Measurements from ENCODE around the gene XPR1.

DNA sequence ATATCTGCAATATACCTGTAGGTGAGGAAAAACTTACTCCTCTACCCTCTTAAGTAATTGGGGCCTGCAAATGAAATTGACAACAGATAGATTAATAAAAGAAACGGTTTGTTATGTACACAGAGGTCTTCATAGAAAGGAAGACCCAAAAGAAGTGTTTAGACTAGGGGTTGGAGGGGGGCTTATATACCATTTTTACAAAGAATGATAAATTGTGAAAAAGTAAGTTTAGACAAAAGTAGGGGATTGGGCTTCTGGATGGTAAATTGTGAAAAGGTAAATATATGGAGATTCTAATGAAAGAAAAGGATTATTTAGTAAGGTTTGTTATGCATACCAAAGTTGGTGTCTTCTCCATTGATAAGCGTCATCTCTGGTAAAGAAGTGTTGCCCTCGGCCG is 207.7 kb downstream of the XPR1 start:
- TF ChIP-seq EGR1 (IDR thresholded peaks at IDR 0.05) (no peak), TAF1 (IDR thresholded peaks at IDR 0.05; ENCODE audit: low read depth) (no peak), FOXM1 (IDR thresholded peaks at IDR 0.05; ENCODE audit: borderline replicate concordance, low read depth) (no peak), TCF12 (IDR thresholded peaks at IDR 0.05; ENCODE audit: low read depth) (no peak), RAD21 (IDR thresholded peaks at IDR 0.05; ENCODE audit: low read depth) (no peak)
- TF ChIP-seq, protein P1, sequence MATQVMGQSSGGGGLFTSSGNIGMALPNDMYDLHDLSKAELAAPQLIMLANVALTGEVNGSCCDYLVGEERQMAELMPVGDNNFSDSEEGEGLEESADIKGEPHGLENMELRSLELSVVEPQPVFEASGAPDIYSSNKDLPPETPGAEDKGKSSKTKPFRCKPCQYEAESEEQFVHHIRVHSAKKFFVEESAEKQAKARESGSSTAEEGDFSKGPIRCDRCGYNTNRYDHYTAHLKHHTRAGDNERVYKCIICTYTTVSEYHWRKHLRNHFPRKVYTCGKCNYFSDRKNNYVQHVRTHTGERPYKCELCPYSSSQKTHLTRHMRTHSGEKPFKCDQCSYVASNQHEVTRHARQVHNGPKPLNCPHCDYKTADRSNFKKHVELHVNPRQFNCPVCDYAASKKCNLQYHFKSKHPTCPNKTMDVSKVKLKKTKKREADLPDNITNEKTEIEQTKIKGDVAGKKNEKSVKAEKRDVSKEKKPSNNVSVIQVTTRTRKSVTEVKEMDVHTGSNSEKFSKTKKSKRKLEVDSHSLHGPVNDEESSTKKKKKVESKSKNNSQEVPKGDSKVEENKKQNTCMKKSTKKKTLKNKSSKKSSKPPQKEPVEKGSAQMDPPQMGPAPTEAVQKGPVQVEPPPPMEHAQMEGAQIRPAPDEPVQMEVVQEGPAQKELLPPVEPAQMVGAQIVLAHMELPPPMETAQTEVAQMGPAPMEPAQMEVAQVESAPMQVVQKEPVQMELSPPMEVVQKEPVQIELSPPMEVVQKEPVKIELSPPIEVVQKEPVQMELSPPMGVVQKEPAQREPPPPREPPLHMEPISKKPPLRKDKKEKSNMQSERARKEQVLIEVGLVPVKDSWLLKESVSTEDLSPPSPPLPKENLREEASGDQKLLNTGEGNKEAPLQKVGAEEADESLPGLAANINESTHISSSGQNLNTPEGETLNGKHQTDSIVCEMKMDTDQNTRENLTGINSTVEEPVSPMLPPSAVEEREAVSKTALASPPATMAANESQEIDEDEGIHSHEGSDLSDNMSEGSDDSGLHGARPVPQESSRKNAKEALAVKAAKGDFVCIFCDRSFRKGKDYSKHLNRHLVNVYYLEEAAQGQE (IDR thresholded peaks at IDR 0.05; ENCODE audit: low read depth), result no peak
- TF ChIP-seq, protein P2, sequence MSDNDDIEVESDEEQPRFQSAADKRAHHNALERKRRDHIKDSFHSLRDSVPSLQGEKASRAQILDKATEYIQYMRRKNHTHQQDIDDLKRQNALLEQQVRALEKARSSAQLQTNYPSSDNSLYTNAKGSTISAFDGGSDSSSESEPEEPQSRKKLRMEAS (IDR thresholded peaks at IDR 0.05), result no peak

Measured in Ishikawa (cell line).